ENCODE data around the gene CRACR2A. TPM values are rescaled to one million over a fixed set of nuclear protein-coding genes. Genes with fewer than 3 reads are reported as not detected.

The CRACR2A gene
- total and polyA plus RNA-seq, 9 of the 15 experiments (the other 6 are each of a cell fraction or from before 2014, with no cell fraction given): 2.1 to 15.1 (median 10.4) TPM

GRCh38 chr12:3705354-3705675, 47.6 kb downstream of the CRACR2A start:
- H4K20me1 ChIP-seq (replicated peaks; ENCODE audit: control insufficient read depth, insufficient read depth, low read length): no peaks in the 10 kb centered on the region
- H3K9ac ChIP-seq (ENCODE audit: insufficient read depth in 1 of 2, low read depth in 2 of 2, low read length in 2 of 2): no peak overlapping the region
- H3K4me3 ChIP-seq: no peak overlapping the region
- no peaks in the 10 kb centered on the region for H3K79me2 ChIP-seq (ENCODE audit: control insufficient read depth, insufficient read depth, low read length)
- no peak overlapping the region for H3K4me2 ChIP-seq (ENCODE audit: insufficient read depth, low read length)
- DNase-seq (ENCODE audit: extremely low read depth in 1 of 4, low spot score in 3 of 4): peak in 1 of 4 experiments; percentile 8
- in situ Hi-C loops (cut with MboI): no loop called here
- no peak overlapping the region for H3K27ac ChIP-seq (ENCODE audit: extremely low read depth, low read depth, low read length)
- ChIA-PET CTCF (ENCODE audit: low intra/inter-chr PET ratio) (no interaction called here), POLR2A (no interaction called here)
- no peak overlapping the region for H2AFZ ChIP-seq (ENCODE audit: low read depth, low read length)
- no peaks in the 10 kb centered on the region; a peak in 2 of 5 replicates for H3K4me1 ChIP-seq (replicated peaks in 1 of 2; ENCODE audit: control insufficient read depth in 2 of 2, insufficient read depth in 2 of 2, low read length in 2 of 2)
- no peak for FAIRE-seq
- intact Hi-C loops (cut with micrococcal nuclease): no loop called here
- no peaks in the 10 kb centered on the region for H3K9me3 ChIP-seq (replicated peaks; ENCODE audit: control insufficient read depth, insufficient read depth, low read depth, low read length)
- no TSS peak for BruUV-seq (replicated peaks)
- WGBS (ENCODE audit: insufficient coverage, low coverage, missing lambda C conversion rate): 23% methylated on average over 4 of the region's 4 CpGs
- TF ChIP-seq ZNF311 (CRISPR knock-in tag; IDR thresholded peaks at IDR 0.05) (no peak), ZNF143 (CRISPR knock-in tag; IDR thresholded peaks at IDR 0.05) (no peak), ZBTB43 (CRISPR knock-in tag; IDR thresholded peaks at IDR 0.05) (no peak), TCFL5 (CRISPR knock-in tag; conservative IDR thresholded peaks at IDR 0.05) (no peak), RBM14 (IDR thresholded peaks at IDR 0.05; ENCODE audit: borderline replicate concordance, insufficient read depth, low read depth, low read length) (no peak)
- TF ChIP-seq, protein P1, sequence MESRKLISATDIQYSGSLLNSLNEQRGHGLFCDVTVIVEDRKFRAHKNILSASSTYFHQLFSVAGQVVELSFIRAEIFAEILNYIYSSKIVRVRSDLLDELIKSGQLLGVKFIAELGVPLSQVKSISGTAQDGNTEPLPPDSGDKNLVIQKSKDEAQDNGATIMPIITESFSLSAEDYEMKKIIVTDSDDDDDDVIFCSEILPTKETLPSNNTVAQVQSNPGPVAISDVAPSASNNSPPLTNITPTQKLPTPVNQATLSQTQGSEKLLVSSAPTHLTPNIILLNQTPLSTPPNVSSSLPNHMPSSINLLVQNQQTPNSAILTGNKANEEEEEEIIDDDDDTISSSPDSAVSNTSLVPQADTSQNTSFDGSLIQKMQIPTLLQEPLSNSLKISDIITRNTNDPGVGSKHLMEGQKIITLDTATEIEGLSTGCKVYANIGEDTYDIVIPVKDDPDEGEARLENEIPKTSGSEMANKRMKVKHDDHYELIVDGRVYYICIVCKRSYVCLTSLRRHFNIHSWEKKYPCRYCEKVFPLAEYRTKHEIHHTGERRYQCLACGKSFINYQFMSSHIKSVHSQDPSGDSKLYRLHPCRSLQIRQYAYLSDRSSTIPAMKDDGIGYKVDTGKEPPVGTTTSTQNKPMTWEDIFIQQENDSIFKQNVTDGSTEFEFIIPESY (CRISPR knock-in tag; IDR thresholded peaks at IDR 0.05): no peak
- TF ChIP-seq, protein P2, sequence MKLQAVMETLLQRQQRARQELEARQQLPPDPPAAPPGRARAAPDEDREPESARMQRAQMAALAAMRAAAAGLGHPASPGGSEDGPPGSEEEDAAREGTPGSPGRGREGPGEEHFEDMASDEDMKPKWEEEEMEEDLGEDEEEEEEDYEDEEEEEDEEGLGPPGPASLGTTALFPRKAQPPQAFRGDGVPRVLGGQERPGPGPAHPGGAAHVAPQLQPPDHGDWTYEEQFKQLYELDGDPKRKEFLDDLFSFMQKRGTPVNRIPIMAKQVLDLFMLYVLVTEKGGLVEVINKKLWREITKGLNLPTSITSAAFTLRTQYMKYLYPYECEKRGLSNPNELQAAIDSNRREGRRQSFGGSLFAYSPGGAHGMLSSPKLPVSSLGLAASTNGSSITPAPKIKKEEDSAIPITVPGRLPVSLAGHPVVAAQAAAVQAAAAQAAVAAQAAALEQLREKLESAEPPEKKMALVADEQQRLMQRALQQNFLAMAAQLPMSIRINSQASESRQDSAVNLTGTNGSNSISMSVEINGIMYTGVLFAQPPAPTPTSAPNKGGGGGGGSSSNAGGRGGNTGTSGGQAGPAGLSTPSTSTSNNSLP (IDR thresholded peaks at IDR 0.05; ENCODE audit: borderline replicate concordance, low read depth, low read length): no peak
- ATAC-seq: no peak
- H3K27me3 ChIP-seq (ENCODE audit: control insufficient read depth in 2 of 2, insufficient read depth in 2 of 2, low read length in 2 of 2): no peaks in the 10 kb centered on the region
- no peaks in the 10 kb centered on the region for H3K36me3 ChIP-seq (ENCODE audit: control insufficient read depth, insufficient read depth, low read length)
- H3K9me1 ChIP-seq (ENCODE audit: control insufficient read depth, insufficient read depth, low read length): no peaks in the 10 kb centered on the region

All from K562 (cell line).